Hepatocyte (in vitro differentiated cells): ENCODE data around the gene PMFBP1.

Experiments used
- EZH2 ChIP-seq: fragments of 200-600 bp; sonication (generic); IDR thresholded peaks from 2 replicates; pipeline ENCODE4 v1.6.1; 2016; ENCODE audit warnings: antibody characterized with exemption, mild to moderate bottlenecking, borderline replicate concordance
- EZH2phosphoT487 ChIP-seq: fragments of 200-600 bp; sonication (generic); IDR thresholded peaks from one replicate; pipeline ENCODE4 v1.6.1; 2018; ENCODE audit warnings: antibody characterized with exemption, mild to moderate bottlenecking, low read depth, moderate library complexity; ENCODE audit not compliant: unreplicated experiment, severe bottlenecking
- TF ChIP-seq, protein P1 (sequence below): fragments of 200-600 bp; sonication (generic); IDR thresholded peaks from 2 replicates; pipeline ENCODE4 v1.5.1; 2016; ENCODE audit warnings: antibody characterized with exemption, mild to moderate bottlenecking; ENCODE audit not compliant: poor library complexity

DNA sequence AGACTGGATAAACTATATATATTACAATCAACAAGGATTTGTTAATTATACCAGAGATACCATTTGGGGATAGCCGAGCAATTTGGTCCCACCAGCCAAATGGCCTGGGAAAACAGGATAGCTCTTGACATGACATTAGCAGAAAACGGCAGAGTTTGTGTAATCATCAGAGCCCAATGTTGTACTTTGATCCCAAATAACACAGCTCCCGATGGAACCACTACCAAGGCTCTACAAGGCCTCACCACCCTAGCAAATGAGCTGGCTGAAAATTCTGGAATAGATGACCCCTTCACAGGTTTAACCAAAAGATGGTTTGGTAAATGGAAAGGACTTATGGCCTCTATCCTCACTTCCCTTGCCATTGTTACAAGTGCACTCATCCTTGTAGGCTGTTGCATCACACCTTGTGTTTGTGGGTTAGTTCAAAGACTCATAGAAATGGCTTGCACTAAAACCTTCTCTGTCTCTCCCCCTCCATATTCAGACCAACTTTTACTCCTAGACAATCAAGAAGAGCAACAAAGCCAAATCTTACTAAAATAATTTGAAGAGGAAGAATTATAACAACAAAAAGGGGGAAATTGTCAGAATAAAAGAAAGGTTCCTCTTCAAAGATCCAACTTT is 88.1 kb downstream of the PMFBP1 start:
- no peak for TF ChIP-seq EZH2
- TF ChIP-seq, protein P1, sequence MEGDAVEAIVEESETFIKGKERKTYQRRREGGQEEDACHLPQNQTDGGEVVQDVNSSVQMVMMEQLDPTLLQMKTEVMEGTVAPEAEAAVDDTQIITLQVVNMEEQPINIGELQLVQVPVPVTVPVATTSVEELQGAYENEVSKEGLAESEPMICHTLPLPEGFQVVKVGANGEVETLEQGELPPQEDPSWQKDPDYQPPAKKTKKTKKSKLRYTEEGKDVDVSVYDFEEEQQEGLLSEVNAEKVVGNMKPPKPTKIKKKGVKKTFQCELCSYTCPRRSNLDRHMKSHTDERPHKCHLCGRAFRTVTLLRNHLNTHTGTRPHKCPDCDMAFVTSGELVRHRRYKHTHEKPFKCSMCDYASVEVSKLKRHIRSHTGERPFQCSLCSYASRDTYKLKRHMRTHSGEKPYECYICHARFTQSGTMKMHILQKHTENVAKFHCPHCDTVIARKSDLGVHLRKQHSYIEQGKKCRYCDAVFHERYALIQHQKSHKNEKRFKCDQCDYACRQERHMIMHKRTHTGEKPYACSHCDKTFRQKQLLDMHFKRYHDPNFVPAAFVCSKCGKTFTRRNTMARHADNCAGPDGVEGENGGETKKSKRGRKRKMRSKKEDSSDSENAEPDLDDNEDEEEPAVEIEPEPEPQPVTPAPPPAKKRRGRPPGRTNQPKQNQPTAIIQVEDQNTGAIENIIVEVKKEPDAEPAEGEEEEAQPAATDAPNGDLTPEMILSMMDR = no peak
- no peak for TF ChIP-seq EZH2phosphoT487
